HG03442 (cell line): Measurements from ENCODE around the gene SPATA33.
A peak's percentile ranks its signal among the peaks of the same experiment; 100 is the strongest.

Experiments used
- ATAC-seq: cut with Tn5 transposase; IDR thresholded peaks from one replicate; pipeline ENCODE4 v1.9.1; 2021; ENCODE audit warnings: mild to moderate bottlenecking, moderate library complexity; ENCODE audit not compliant: unreplicated experiment

The SPATA33 gene

GRCh38 chr16:89706518-89707260, 49.1 kb downstream of the SPATA33 start:
- ATAC-seq, result no peak

GRCh38 chr16:89707695-89708094, 50.1 kb downstream of the SPATA33 start:
- no peak for ATAC-seq

GRCh38 chr16:89708481-89708931, 50.9 kb downstream of the SPATA33 start:
- no peak for ATAC-seq

- no peak for ATAC-seq
Measured at GRCh38 chr16:89709166-89709565, 51.5 kb downstream of the SPATA33 start.

- ATAC-seq, result no peak
Measured at GRCh38 chr16:89709716-89710432, 52.2 kb downstream of the SPATA33 start.

- ATAC-seq, result no peak
Measured at GRCh38 chr16:89710709-89711564, 53.3 kb downstream of the SPATA33 start.

GRCh38 chr16:89711601-89712273, 54.1 kb downstream of the SPATA33 start:
- peak; percentile 54 for ATAC-seq

- no peak for ATAC-seq
Measured at GRCh38 chr16:89712274-89712781, 54.7 kb downstream of the SPATA33 start.

GRCh38 chr16:89716493-89716892, 58.9 kb downstream of the SPATA33 start:
- ATAC-seq, result no peak

- ATAC-seq, result no peak
Measured at GRCh38 chr16:89716916-89717687, 59.5 kb downstream of the SPATA33 start.

GRCh38 chr16:89717688-89718505, 60.3 kb downstream of the SPATA33 start:
- no peak for ATAC-seq
